ENCODE results near the gene CABLES1. TPM values are rescaled to one million over a fixed set of nuclear protein-coding genes. Genes with fewer than 3 reads are reported as not detected.
"Not testable (repeated sequence)": the region's sequence is repeated elsewhere in the genome, so short reads cannot be mapped to it uniquely, and the experiment has no call there.

CABLES1 gene
- polyA plus RNA-seq (ENCODE audit: insufficient read depth in 1 of 5, insufficient read length in 5 of 5, low replicate concordance in 1 of 5), result 10 to 100 TPM; 44.9 to 82.1 (median 73.6) TPM
- long read RNA-seq, donor 1, full-length matches to known transcripts, result 19 of 32 reads
- long read RNA-seq, donor 1, partial matches to known transcripts, result 13 of 32 reads
- long read RNA-seq, donor 1, other reads (novel, unspliced or antisense), result 0 of 32 reads
- long read RNA-seq, donor 2, full-length matches to known transcripts, result 11 of 16 reads
- long read RNA-seq, donor 2, partial matches to known transcripts, result 5 of 16 reads
- long read RNA-seq, donor 2, other reads (novel, unspliced or antisense), result 0 of 16 reads
- long read RNA-seq, donor 3, full-length matches to known transcripts, result 8 of 13 reads
- long read RNA-seq, donor 3, partial matches to known transcripts, result 5 of 13 reads
- long read RNA-seq, donor 3, other reads (novel, unspliced or antisense), result 0 of 13 reads
- long read RNA-seq, donor 4, full-length matches to known transcripts, result 17 of 58 reads
- long read RNA-seq, donor 4, partial matches to known transcripts, result 41 of 58 reads
- long read RNA-seq, donor 4, other reads (novel, unspliced or antisense), result 0 of 58 reads
- long read RNA-seq, donor 5, full-length matches to known transcripts, result 13 of 30 reads
- long read RNA-seq, donor 5, partial matches to known transcripts, result 17 of 30 reads
- long read RNA-seq, donor 5, other reads (novel, unspliced or antisense), result 0 of 30 reads
- long read RNA-seq, donor 6, full-length matches to known transcripts, result 22 of 47 reads
- long read RNA-seq, donor 6, partial matches to known transcripts, result 25 of 47 reads
- long read RNA-seq, donor 6, other reads (novel, unspliced or antisense), result 0 of 47 reads
- long read RNA-seq, donor 7, full-length matches to known transcripts, result 11 of 38 reads
- long read RNA-seq, donor 7, partial matches to known transcripts, result 27 of 38 reads
- long read RNA-seq, donor 7, other reads (novel, unspliced or antisense), result 0 of 38 reads
- long read RNA-seq, donor 8, full-length matches to known transcripts, result 5 of 19 reads
- long read RNA-seq, donor 8, partial matches to known transcripts, result 14 of 19 reads
- long read RNA-seq, donor 8, other reads (novel, unspliced or antisense), result 0 of 19 reads

DNA sequence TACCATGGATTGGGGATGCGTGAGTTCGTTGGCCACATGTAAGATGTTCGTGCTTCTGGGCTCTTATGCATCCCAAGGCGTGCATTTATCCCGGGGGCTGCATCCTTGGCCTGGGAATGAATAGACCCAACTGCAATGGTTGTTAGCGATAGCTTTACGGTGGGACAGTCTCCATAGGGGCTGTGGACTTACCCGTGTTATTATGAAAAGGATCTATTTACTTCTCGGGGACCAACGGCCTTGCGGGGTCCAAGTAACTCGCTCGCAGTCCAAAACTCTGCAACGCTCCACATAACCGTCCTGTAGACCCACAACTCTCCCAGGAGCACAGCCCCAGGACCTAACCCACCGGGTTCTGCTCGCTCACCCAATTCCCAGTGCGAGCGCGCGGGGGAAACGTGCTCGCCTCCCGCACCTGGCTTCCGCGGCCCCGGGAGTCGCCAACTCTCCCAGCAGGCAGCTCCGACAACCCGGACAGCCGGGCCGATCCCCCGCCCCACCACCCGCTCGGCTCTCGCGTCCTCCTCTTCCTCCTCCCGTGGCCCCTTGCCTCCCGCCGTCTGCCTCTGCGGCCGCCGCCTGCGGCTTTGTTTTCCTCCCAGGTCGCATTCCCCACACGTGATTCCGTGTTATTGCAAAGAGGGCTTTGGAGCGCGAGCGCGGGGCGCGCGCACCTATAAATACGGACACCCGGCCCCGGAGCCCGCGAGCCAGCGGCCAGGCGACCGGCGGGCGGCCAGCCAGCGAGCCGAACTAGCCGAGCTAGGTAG, at the start of gene CABLES1:
CABLES1 (plus strand) TSS at position 706 of the 770 bp plus-strand sequence. CDS start 278 bp downstream, outside the sequence.
- peak; percentile 66 to 74 for DNase-seq

DNA sequence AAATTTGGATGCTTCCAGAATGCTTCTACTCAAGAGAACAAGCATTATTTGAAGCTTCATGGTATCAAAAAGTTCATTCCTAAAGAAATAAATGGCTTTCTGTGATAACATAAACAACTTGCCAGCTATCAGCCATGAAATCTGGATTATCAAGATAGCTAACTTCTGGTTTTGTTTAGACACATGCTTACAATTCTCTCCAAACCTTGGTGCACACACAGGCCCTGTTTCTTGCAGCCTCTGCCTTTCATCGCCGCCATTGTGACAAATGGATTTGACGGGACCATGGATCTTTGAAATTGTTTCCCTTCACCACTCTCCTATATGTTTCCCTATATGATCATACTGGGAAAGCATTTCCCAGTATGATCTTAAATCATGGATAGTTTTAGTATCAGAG, 47.9 kb upstream of the CABLES1 start:
- DNase-seq, result no peak

DNA sequence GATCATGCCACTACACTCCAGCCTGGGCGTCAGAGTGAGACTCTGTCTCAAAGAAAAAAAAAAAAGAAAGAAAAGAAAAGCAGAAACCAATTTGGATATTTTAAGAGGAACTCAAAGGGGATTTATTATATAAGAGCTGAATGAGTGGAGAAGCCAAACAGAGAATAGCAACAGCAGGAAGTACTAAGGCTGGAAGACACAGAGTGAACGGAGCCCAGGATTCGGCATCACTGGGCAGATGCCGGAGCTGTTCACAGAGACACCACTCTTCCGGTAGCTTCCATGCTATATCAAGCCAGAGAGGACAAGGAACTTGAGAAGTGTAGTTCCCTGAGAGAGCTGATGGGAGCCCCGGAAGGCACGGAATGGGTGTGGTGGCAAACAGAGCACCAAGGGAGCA, 47.0 kb upstream of the CABLES1 start:
- DNase-seq, result no peak

DNA sequence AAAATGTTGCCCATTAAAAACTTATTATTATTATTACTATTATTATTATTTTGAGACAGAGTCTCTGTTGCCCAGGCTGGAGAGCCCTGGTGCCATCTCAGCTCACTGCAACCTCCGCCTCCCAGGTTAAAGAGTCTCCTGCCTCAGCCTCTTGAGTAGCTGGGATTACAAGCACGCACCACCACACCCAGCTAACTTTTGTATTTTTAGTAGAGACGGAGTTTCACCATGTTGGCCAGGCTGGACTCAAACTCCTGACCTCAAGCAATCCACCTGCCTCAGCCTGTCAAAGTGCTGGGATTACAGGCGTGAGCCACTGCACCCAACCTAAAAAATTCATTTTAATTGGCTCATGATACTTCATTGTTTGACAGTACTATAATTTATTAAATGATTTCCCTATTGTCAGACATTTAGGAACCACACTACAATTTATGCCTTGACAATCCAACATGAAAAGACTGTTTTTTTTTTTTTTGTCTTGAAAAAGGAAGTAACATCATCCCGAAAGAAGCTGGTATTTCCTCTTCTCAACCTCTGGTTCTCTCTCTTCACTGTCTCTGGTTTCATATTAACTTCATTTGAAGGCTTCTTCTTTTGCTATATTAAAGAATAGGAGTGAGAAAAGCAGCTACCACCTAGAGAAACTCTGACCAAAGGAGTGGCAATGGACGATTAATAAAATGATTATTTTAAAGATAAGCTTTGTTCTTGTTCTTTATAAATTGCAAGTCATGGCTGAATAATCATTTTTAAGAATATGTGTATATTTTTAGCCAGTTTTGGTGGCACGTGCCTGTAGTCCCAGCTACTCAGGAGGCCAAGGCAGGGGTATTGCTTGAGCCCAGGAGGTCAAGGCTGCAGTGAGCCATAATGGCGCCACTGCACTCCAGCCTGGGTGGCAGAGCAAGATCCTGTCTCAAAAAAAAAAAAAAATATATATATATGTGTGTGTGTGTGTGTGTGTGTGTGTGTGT, 44.0 kb upstream of the CABLES1 start:
- DNase-seq, result not testable (repeated sequence)

- no peak for DNase-seq
These were observed 43.2 kb upstream of the CABLES1 start for GRCh38 chr18:23092121-23092520.

GRCh38 chr18:23093130-23093529, 42.2 kb upstream of the CABLES1 start:
- not testable (repeated sequence) for DNase-seq

- no peak for DNase-seq
These were observed 41.5 kb upstream of the CABLES1 start for GRCh38 chr18:23093772-23094171.

GRCh38 chr18:23094411-23095190, 40.7 kb upstream of the CABLES1 start:
- DNase-seq, result no peak

DNA sequence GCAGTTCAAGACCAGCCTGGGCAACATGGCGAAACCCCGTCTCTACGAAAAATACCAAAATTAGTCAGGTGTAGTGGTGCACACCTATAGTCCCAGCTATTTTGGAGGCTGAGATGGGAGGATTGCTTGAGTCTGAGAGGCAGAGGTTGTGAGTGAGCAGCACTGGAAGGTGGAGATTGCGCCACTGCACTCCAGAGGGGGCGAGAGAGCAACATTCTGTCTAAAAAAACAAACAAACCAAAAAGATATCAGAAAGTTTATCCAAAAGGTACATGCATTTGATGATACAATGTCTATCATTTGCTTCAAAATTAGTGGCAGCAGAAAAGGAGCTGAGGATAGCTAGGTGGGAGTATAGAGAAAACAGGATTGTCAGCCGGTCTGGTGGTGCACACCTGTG, 39.8 kb upstream of the CABLES1 start:
- no peak for DNase-seq

DNA sequence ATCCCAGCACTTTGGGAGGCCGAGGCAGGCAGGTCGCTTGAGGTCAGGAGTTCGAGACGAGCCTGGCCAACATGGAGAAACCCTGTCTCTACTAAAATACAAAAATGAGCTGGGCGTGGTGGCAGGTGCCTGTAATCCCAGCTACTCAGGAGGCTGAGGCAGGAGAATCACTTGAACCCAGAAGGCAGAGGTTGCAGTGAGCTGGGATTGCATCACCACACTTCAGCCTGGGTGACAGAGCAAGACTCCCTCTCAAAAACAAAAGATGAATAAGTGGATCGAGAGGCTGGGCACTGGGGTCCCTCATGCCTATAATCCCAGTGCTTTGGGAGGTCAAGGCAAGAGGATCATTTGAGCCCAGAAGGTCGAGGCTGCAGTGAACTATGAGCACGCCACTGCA, 38.3 kb upstream of the CABLES1 start:
- not testable (repeated sequence) for DNase-seq

DNA sequence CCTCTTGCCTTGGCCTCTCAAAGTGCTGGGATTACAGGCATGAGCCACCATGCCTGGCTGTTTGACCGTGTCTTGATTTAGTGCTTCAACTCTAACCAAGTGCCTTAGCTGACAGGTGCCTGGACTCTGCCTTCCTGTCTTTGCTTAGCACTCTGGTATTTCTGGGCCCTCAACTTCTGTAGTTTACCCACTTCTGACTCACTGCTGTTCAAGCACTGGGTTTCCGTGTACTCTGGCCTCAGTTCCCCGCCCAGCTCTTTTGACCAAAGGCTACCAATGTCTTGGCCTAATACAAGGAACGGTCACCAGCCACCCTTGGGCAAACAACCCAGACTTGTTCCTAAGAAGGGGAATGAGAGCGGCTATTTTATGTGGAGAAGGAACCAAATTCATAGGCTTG, 35.7 kb upstream of the CABLES1 start:
- no peak for DNase-seq

GRCh38 chr18:23101861-23102432, 33.3 kb upstream of the CABLES1 start:
- DNase-seq, result no peak

GRCh38 chr18:23102493-23103261, 32.6 kb upstream of the CABLES1 start:
- DNase-seq, result no peak

- DNase-seq, result no peak
These were observed 31.8 kb upstream of the CABLES1 start for GRCh38 chr18:23103449-23103848.

DNA sequence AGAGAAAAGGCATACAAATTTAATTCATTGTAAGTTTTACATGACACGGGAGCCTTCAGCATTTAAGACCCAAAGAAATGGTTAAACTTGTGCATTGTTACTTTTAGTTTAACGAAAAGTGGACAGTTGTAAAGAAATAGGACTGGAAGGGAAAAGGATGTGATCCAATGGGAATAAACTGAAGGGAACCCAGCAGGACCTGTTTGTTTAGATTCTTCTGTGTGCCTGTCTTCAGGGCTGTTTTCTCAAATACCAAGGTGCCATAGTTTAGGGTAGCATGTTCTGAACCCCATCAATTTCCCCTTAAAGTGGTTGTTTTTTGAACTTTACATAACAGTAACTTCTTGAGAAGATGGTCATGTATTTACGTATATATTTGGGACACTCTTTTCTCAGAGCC, 30.3 kb upstream of the CABLES1 start:
- no peak for DNase-seq

DNA sequence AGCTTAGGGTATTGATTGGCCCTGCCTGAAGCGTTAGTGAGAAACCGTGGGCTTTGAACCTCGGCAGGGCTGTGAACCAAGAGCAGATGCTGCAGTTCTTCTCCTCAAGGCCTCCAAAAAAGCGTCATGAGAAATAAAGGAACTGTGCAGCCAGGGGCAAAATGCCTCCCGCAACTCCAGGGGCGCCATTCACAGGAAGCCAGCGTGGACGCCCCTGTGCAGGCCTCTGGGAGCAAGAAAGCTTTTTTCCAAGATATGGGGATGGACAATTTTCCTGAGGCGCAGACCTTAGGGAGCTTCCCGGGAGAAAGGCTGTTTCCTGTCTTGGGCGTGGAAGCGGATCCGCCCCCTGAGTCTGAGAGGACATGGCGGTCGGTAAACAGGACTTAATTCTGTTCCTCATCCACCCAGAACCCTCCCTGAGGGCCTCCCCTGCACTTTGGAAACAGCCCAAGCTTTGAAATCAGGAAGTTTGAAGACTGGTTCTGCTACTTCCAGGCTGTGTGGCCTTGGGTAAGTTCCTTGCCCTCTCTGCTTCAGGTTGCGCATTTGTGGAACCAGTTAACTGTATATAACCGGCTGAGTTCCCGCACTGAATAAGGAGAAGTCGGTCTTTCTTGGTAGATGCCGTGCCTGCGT, 29.6 kb upstream of the CABLES1 start:
- DNase-seq, result no peak

DNA sequence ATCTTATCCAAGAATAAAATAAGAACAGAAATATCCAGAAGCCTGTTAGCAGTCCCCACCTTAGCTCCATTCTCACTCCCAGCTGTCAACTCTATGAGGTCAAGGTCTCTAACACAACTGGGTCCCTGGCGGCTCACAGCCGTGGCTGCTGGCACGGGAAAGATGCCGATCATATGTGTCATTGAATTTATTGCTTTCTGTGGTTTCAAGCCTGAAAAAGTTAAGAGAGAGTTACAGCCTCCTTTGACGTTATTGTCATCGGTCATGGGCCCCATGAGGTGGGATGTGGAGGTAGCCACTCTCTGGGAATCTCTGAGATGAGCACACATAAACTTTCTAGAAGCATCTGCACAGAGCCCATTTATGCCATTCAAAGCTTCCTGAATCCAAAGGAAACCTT, 28.7 kb upstream of the CABLES1 start:
- no peak for DNase-seq

- DNase-seq, result no peak
These were observed 27.6 kb upstream of the CABLES1 start for GRCh38 chr18:23107718-23108117.

All from right lung (tissue), 10 donors.